8988T (cell line): ENCODE data around the gene DMRTC1B.
"Not testable (repeated sequence)": the region's sequence is repeated elsewhere in the genome, so short reads cannot be mapped to it uniquely, and the experiment has no call there.

Experiments used
- DNase-seq: peaks from one replicate; pipeline ENCODE4 v3.0.0; 2011

DMRTC1B gene

GRCh38 chrX:72776653-72777466 is at the start of gene DMRTC1B:
Gene DMRTC1B, plus strand, starts transcription at chrX:72776890. Its CDS starts 68,246 bp downstream, at chrX:72845136.
- not testable (repeated sequence) for DNase-seq

GRCh38 chrX:72727846-72728245 is 48.8 kb upstream of the DMRTC1B start:
- no peak for DNase-seq

GRCh38 chrX:72733636-72734035 is 43.1 kb upstream of the DMRTC1B start:
- DNase-seq = not testable (repeated sequence)

- no peak for DNase-seq
Measured at GRCh38 chrX:72735561-72735960, 41.1 kb upstream of the DMRTC1B start.

GRCh38 chrX:72745546-72745945 is 31.1 kb upstream of the DMRTC1B start:
- DNase-seq = not testable (repeated sequence)

GRCh38 chrX:72748545-72748944 is 28.1 kb upstream of the DMRTC1B start:
- DNase-seq = not testable (repeated sequence)

- not testable (repeated sequence) for DNase-seq
Measured at GRCh38 chrX:72760454-72760853, 16.2 kb upstream of the DMRTC1B start.

- not testable (repeated sequence) for DNase-seq
Measured at GRCh38 chrX:72777467-72777790, 739 bp downstream of the DMRTC1B start.

- DNase-seq = not testable (repeated sequence)
Measured at GRCh38 chrX:72778146-72778545, 1.5 kb downstream of the DMRTC1B start.

- not testable (repeated sequence) for DNase-seq
Measured at GRCh38 chrX:72782560-72782959, 5.9 kb downstream of the DMRTC1B start, which contains the start of gene FAM236B. Gene FAM236B, minus strand, starts transcription at chrX:72782660. Its CDS starts 100 bp downstream, at chrX:72782560.

- not testable (repeated sequence) for DNase-seq
Measured at GRCh38 chrX:72783365-72783936, 6.8 kb downstream of the DMRTC1B start.

GRCh38 chrX:72783964-72784363 is 7.3 kb downstream of the DMRTC1B start:
- DNase-seq = not testable (repeated sequence)

GRCh38 chrX:72788142-72788541 is 11.5 kb downstream of the DMRTC1B start:
- not testable (repeated sequence) for DNase-seq

GRCh38 chrX:72790390-72790789 is 13.7 kb downstream of the DMRTC1B start:
- DNase-seq = not testable (repeated sequence)

GRCh38 chrX:72808110-72808509 is 31.4 kb downstream of the DMRTC1B start, which contains the start of gene FAM236D:
Gene FAM236D, minus strand, starts transcription at chrX:72808210. Its CDS starts 100 bp downstream, at chrX:72808110.
- not testable (repeated sequence) for DNase-seq

- DNase-seq = not testable (repeated sequence)
Measured at GRCh38 chrX:72830701-72831100, 54.0 kb downstream of the DMRTC1B start.

GRCh38 chrX:72837532-72837931 is 60.8 kb downstream of the DMRTC1B start:
- not testable (repeated sequence) for DNase-seq

GRCh38 chrX:72882898-72883297 is 106.2 kb downstream of the DMRTC1B start:
- not testable (repeated sequence) for DNase-seq

GRCh38 chrX:72889740-72890139 is 113.0 kb downstream of the DMRTC1B start:
- not testable (repeated sequence) for DNase-seq
